ENCODE results near the gene PRDM16. TPM values are rescaled to one million over a fixed set of nuclear protein-coding genes. Genes with fewer than 3 reads are reported as not detected.

The PRDM16 gene
- total and polyA plus RNA-seq, 7 donors, result 0.04 to 1.2 (median 0.31) TPM

DNA sequence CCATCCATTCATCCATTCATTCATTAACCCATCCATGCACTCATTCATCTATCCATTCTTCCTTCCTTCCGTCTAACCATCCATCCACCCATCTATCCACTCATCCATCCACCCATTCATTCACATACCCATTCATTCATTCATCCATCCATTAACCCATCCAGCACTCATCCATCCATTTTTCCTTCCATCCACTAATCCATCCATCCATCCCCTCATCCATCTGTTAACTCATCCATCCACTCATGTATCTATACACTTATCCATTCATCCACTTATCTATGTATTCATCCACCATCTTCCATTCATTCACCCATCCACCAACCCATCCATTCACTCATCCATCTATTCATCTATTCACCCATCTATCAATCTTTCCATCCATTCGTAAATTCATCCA, 107.8 kb downstream of the PRDM16 start:
- Histone ChIP-seq H3K4me1 (peaks cover 10% of the 10 kb centered on the region), H3K9me3 (no peaks in the 10 kb centered on the region), H3K27ac (no peak overlapping the region), H3K27me3 (ENCODE audit: insufficient read depth in 3 of 3, low read length in 2 of 3) (peaks cover 0 to 3% (median 0%) of the 10 kb centered on the region in 3 donors), H3K4me3 (no peak overlapping the region), H3K36me3 (ENCODE audit: insufficient read depth in 1 of 2, low read depth in 1 of 2) (no peaks in the 10 kb centered on the region)
- 96 to 99% (median 97%) methylated on average over 2 of the region's 2 CpGs for WGBS, 3 donors
- no peak for ATAC-seq
- no peak for DNase-seq
- intact Hi-C loops (cut with DNase I), result no loop called here
- TF ChIP-seq CTCF (IDR thresholded peaks at IDR 0.05), result no peak

DNA sequence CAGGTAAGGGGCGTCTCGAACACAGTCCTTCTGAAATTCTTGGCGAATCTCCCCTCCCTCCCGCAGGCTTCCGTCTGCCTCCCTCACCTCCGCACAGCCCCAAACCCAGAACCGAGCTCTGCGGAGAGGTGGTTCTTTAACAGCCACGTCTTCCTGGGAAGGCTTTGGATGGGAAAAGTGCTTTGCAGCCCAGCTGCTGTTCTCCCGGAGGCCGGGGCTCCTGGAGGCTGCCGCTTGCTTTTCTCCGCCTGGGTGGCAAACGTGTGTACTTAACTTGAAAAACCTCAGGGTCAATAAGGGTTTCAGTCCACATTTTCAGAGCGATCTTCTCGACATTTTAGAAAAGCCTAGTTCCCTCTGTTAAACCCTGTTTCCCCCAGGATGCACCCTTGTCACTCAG, 109.3 kb downstream of the PRDM16 start:
- ATAC-seq (no peak), DNase-seq (no peak)
- intact Hi-C loops (cut with DNase I), result no loop called here
- 87 to 91% (median 88%) methylated on average over 16 of the region's 16 CpGs for WGBS, 3 donors
- Histone ChIP-seq H3K27me3 (ENCODE audit: insufficient read depth in 3 of 3, low read length in 2 of 3) (peaks cover 0 to 3% (median 0%) of the 10 kb centered on the region in 3 donors), H3K9me3 (no peaks in the 10 kb centered on the region), H3K4me3 (no peak overlapping the region), H3K36me3 (ENCODE audit: insufficient read depth in 1 of 2, low read depth in 1 of 2) (no peaks in the 10 kb centered on the region), H3K4me1 (peaks cover 10% of the 10 kb centered on the region), H3K27ac (no peak overlapping the region)
- no peak for TF ChIP-seq CTCF (IDR thresholded peaks at IDR 0.05)

DNA sequence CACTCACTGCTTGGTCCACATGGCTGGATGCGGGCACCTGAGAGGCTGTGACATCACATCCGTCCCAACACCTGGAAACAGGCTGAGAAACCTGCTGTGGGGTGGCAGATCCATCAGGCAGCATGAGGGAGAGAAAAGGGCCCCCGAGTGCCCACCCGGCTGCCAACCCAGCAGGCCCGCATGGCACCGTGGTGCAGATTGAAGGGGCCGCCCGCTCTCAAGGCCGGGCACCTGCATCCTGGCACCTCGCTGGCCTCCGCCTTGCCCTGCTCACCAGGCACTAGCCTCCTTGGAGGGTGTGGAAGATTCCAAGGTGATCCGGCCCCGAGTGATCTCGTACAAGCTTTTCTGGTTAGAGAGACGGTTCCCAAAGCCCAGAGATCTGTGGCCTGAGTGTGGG, 110.5 kb downstream of the PRDM16 start:
- H3K36me3 ChIP-seq (ENCODE audit: insufficient read depth in 1 of 2, low read depth in 1 of 2), result no peaks in the 10 kb centered on the region
- intact Hi-C loops (cut with DNase I), result no loop called here
- ATAC-seq (no peak), DNase-seq (no peak)
- peaks cover 4% of the 10 kb centered on the region for H3K4me1 ChIP-seq
- H3K4me3 ChIP-seq, result no peak overlapping the region
- no peak for TF ChIP-seq CTCF (IDR thresholded peaks at IDR 0.05)
- H3K9me3 ChIP-seq, result no peaks in the 10 kb centered on the region
- no peak overlapping the region for H3K27ac ChIP-seq
- peaks cover 0 to 3% (median 0%) of the 10 kb centered on the region in 3 donors for H3K27me3 ChIP-seq (ENCODE audit: insufficient read depth in 3 of 3, low read length in 2 of 3)
- 86 to 94% (median 91%) methylated on average over 15 of the region's 15 CpGs for WGBS, 3 donors

DNA sequence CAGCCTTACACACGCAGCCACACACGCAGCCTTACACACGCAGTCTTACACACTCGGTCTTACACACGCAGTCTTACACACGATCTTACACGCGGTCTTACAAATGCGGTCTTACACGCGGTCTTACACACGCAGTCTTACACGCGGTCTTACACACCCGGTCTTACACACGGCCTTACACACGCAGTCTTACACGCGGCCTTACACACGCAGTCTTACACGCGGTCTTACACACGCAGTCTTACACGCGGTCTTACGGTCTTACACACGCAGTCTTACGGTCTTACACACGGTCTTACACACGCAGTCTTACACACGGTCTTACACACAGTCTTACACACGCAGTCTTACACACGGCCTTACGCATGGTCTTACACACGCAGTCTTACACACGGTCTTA, 111.9 kb downstream of the PRDM16 start:
- TF ChIP-seq CTCF (IDR thresholded peaks at IDR 0.05), result no peak
- Histone ChIP-seq H3K4me3 (no peak overlapping the region), H3K9me3 (no peaks in the 10 kb centered on the region), H3K27me3 (ENCODE audit: insufficient read depth in 3 of 3, low read length in 2 of 3) (peaks cover 0 to 3% (median 0%) of the 10 kb centered on the region in 3 donors), H3K36me3 (ENCODE audit: insufficient read depth in 1 of 2, low read depth in 1 of 2) (no peaks in the 10 kb centered on the region), H3K27ac (no peak overlapping the region), H3K4me1 (no peaks in the 10 kb centered on the region)
- ATAC-seq (no peak), DNase-seq (no peak)
- 89 to 96% (median 95%) methylated on average over 36 of the region's 36 CpGs for WGBS, 3 donors
- intact Hi-C loops (cut with DNase I), result no loop called here

GRCh38 chr1:3181956-3182355, 113.0 kb downstream of the PRDM16 start:
- no peaks in the 10 kb centered on the region for H3K9me3 ChIP-seq
- TF ChIP-seq CTCF (IDR thresholded peaks at IDR 0.05), result no peak
- DNase-seq (no peak), ATAC-seq (no peak)
- intact Hi-C loops (cut with DNase I), result no loop called here
- no peak overlapping the region for H3K4me3 ChIP-seq
- peaks cover 0 to 1% (median 0%) of the 10 kb centered on the region in 3 donors for H3K27me3 ChIP-seq (ENCODE audit: insufficient read depth in 3 of 3, low read length in 2 of 3)
- no peaks in the 10 kb centered on the region for H3K36me3 ChIP-seq (ENCODE audit: insufficient read depth in 1 of 2, low read depth in 1 of 2)
- H3K4me1 ChIP-seq, result peaks cover 8% of the 10 kb centered on the region
- no peak overlapping the region for H3K27ac ChIP-seq
- WGBS, 3 donors, result 84 to 92% (median 92%) methylated on average over 14 of the region's 14 CpGs
